ENCODE data around the gene EEIG1. TPM values are rescaled to one million over a fixed set of nuclear protein-coding genes. Genes with fewer than 3 reads are reported as not detected.

Gene EEIG1
- total RNA-seq, 2 donors from 2014 or later, result 254 to 268 TPM

- ATAC-seq, result no peak
- Mint-ChIP-seq H3K4me1 (peaks cover 52% of the 10 kb centered on the region), H3K27ac (peak overlapping the region; percentile 99), H3K4me3 (peak overlapping the region; percentile 97), H3K27me3 (no peaks in the 10 kb centered on the region), H3K36me3 (ENCODE audit: low read depth) (peaks cover 5% of the 10 kb centered on the region)
- DNase-seq, result no peak
- no peaks in the 10 kb centered on the region for H3K9me3 ChIP-seq (ENCODE audit: control insufficient read depth, low read length, poor library complexity, severe bottlenecking)
These were observed 3.5 kb downstream of the EEIG1 start for GRCh38 chr9:127977009-127977883.

GRCh38 chr9:127976498-127976897, 4.3 kb downstream of the EEIG1 start:
- peaks cover 7% of the 10 kb centered on the region for H3K36me3 Mint-ChIP-seq (ENCODE audit: low read depth)
- DNase-seq (peak in 2 of 3 donors; percentile 66 to 69), ATAC-seq (peak; percentile 64)
- H3K4me1 Mint-ChIP-seq, result peaks cover 54% of the 10 kb centered on the region
- no peaks in the 10 kb centered on the region for H3K27me3 Mint-ChIP-seq
- peak overlapping the region; percentile 97 for H3K4me3 Mint-ChIP-seq
- peak overlapping the region; percentile 99 for H3K27ac Mint-ChIP-seq
- H3K9me3 ChIP-seq (ENCODE audit: control insufficient read depth, low read length, poor library complexity, severe bottlenecking), result no peaks in the 10 kb centered on the region

GRCh38 chr9:127975376-127976315, 5.1 kb downstream of the EEIG1 start:
- Mint-ChIP-seq H3K4me1 (peaks cover 59% of the 10 kb centered on the region), H3K27ac (peak overlapping the region; percentile 99), H3K4me3 (peak overlapping the region; percentile 97), H3K27me3 (no peaks in the 10 kb centered on the region), H3K36me3 (ENCODE audit: low read depth) (peaks cover 7% of the 10 kb centered on the region)
- ATAC-seq (no peak), DNase-seq (no peak)
- no peaks in the 10 kb centered on the region for H3K9me3 ChIP-seq (ENCODE audit: control insufficient read depth, low read length, poor library complexity, severe bottlenecking)

- Mint-ChIP-seq H3K4me3 (peak overlapping the region; percentile 97), H3K4me1 (peaks cover 67% of the 10 kb centered on the region), H3K36me3 (ENCODE audit: low read depth) (peaks cover 9% of the 10 kb centered on the region), H3K27ac (peak overlapping the region; percentile 99), H3K27me3 (no peaks in the 10 kb centered on the region)
- ATAC-seq (no peak), DNase-seq (no peak)
- no peaks in the 10 kb centered on the region for H3K9me3 ChIP-seq (ENCODE audit: control insufficient read depth, low read length, poor library complexity, severe bottlenecking)
These were observed 6.0 kb downstream of the EEIG1 start for GRCh38 chr9:127974769-127975261.

GRCh38 chr9:127974001-127974768, 6.6 kb downstream of the EEIG1 start:
- peak overlapping the region; percentile 99 for H3K27ac Mint-ChIP-seq
- peak overlapping the region; percentile 97 for H3K4me3 Mint-ChIP-seq
- no peaks in the 10 kb centered on the region for H3K27me3 Mint-ChIP-seq
- H3K36me3 Mint-ChIP-seq (ENCODE audit: low read depth), result peaks cover 7% of the 10 kb centered on the region
- no peaks in the 10 kb centered on the region for H3K9me3 ChIP-seq (ENCODE audit: control insufficient read depth, low read length, poor library complexity, severe bottlenecking)
- ATAC-seq (no peak), DNase-seq (no peak)
- H3K4me1 Mint-ChIP-seq, result peaks cover 74% of the 10 kb centered on the region

GRCh38 chr9:127973169-127974000, 7.4 kb downstream of the EEIG1 start:
- peaks cover 4% of the 10 kb centered on the region for H3K36me3 Mint-ChIP-seq (ENCODE audit: low read depth)
- no peaks in the 10 kb centered on the region for H3K27me3 Mint-ChIP-seq
- DNase-seq (no peak), ATAC-seq (no peak)
- H3K27ac Mint-ChIP-seq, result peak overlapping the region; percentile 99
- H3K9me3 ChIP-seq (ENCODE audit: control insufficient read depth, low read length, poor library complexity, severe bottlenecking), result no peaks in the 10 kb centered on the region
- peaks cover 79% of the 10 kb centered on the region for H3K4me1 Mint-ChIP-seq
- peak overlapping the region; percentile 97 for H3K4me3 Mint-ChIP-seq

- H3K27me3 Mint-ChIP-seq, result no peaks in the 10 kb centered on the region
- peak overlapping the region; percentile 99 for H3K27ac Mint-ChIP-seq
- peaks cover 4% of the 10 kb centered on the region for H3K36me3 Mint-ChIP-seq (ENCODE audit: low read depth)
- no peaks in the 10 kb centered on the region for H3K9me3 ChIP-seq (ENCODE audit: control insufficient read depth, low read length, poor library complexity, severe bottlenecking)
- peaks cover 88% of the 10 kb centered on the region for H3K4me1 Mint-ChIP-seq
- no peak for DNase-seq
- peak overlapping the region; percentile 97 for H3K4me3 Mint-ChIP-seq
- ATAC-seq, result no peak
These were observed 8.4 kb downstream of the EEIG1 start for GRCh38 chr9:127972236-127972871.

GRCh38 chr9:127971357-127972235, 9.2 kb downstream of the EEIG1 start:
- peaks cover 91% of the 10 kb centered on the region for H3K4me1 Mint-ChIP-seq
- no peaks in the 10 kb centered on the region for H3K9me3 ChIP-seq (ENCODE audit: control insufficient read depth, low read length, poor library complexity, severe bottlenecking)
- ATAC-seq, result peak; percentile 34
- peak overlapping the region; percentile 99 for H3K27ac Mint-ChIP-seq
- H3K4me3 Mint-ChIP-seq, result peak overlapping the region; percentile 97
- peaks cover 4% of the 10 kb centered on the region for H3K36me3 Mint-ChIP-seq (ENCODE audit: low read depth)
- peak in 1 of 3 donors; percentile 31 for DNase-seq
- H3K27me3 Mint-ChIP-seq, result no peaks in the 10 kb centered on the region

GRCh38 chr9:127970401-127971313, 10.1 kb downstream of the EEIG1 start:
- H3K36me3 Mint-ChIP-seq (ENCODE audit: low read depth), result peaks cover 4% of the 10 kb centered on the region
- peak; percentile 73 for ATAC-seq

GRCh38 chr9:127968700-127969383, 11.9 kb downstream of the EEIG1 start:
- Mint-ChIP-seq H3K4me3 (peak overlapping the region; percentile 97), H3K27ac (peak overlapping the region; percentile 99), H3K36me3 (ENCODE audit: low read depth) (peaks cover 4% of the 10 kb centered on the region), H3K27me3 (no peaks in the 10 kb centered on the region), H3K4me1 (peaks cover 85% of the 10 kb centered on the region)
- no peaks in the 10 kb centered on the region for H3K9me3 ChIP-seq (ENCODE audit: control insufficient read depth, low read length, poor library complexity, severe bottlenecking)
- ATAC-seq (no peak), DNase-seq (no peak)

More at GRCh38 chr9:127970401-127971313, 10.1 kb downstream of the EEIG1 start:
- peak in 2 of 3 donors; percentile 39 to 47 for DNase-seq
- H3K27me3 Mint-ChIP-seq, result no peaks in the 10 kb centered on the region
- H3K4me1 Mint-ChIP-seq, result peaks cover 84% of the 10 kb centered on the region
- H3K27ac Mint-ChIP-seq, result peak overlapping the region; percentile 99
- peak overlapping the region; percentile 97 for H3K4me3 Mint-ChIP-seq
- no peaks in the 10 kb centered on the region for H3K9me3 ChIP-seq (ENCODE audit: control insufficient read depth, low read length, poor library complexity, severe bottlenecking)

Data from T-helper 17 cell (primary cell).